Measurements from ENCODE around the gene MAL.

Gene MAL

GRCh38 chr2:95025406-95026319 lies at the start of gene MAL:
MAL (plus strand) TSS chr2:95025708; CDS start chr2:95025793, 85 bp downstream.
- peak; percentile 61 for DNase-seq

GRCh38 chr2:94977826-94978225 lies 47.7 kb upstream of the MAL start:
- no peak for DNase-seq

- no peak for DNase-seq
Measured at GRCh38 chr2:94978917-94979316, 46.6 kb upstream of the MAL start.

GRCh38 chr2:94979406-94980375 lies 45.8 kb upstream of the MAL start:
- no peak for DNase-seq

- DNase-seq, result no peak
Measured at GRCh38 chr2:94980406-94980805, 45.1 kb upstream of the MAL start.

- no peak for DNase-seq
Measured at GRCh38 chr2:94982156-94982555, 43.4 kb upstream of the MAL start.

- DNase-seq, result no peak
Measured at GRCh38 chr2:94982675-94983074, 42.8 kb upstream of the MAL start.

GRCh38 chr2:94984964-94985575 lies 40.4 kb upstream of the MAL start:
- DNase-seq, result no peak

GRCh38 chr2:94985636-94986035 lies 39.9 kb upstream of the MAL start:
- DNase-seq, result no peak

GRCh38 chr2:94986392-94986963 lies 39.0 kb upstream of the MAL start:
- DNase-seq, result peak; percentile 39

GRCh38 chr2:94987074-94988020 lies 38.2 kb upstream of the MAL start:
- no peak for DNase-seq

- no peak for DNase-seq
Measured at GRCh38 chr2:94990956-94991355, 34.6 kb upstream of the MAL start.

GRCh38 chr2:94992360-94992759 lies 33.1 kb upstream of the MAL start:
- no peak for DNase-seq

- no peak for DNase-seq
Measured at GRCh38 chr2:94993176-94994062, 32.1 kb upstream of the MAL start.

- DNase-seq, result no peak
Measured at GRCh38 chr2:94994063-94994913, 31.2 kb upstream of the MAL start.

GRCh38 chr2:94994914-94995552 lies 30.5 kb upstream of the MAL start:
- no peak for DNase-seq

GRCh38 chr2:94995553-94996304 lies 29.8 kb upstream of the MAL start:
- no peak for DNase-seq

Measured in CD4-positive, alpha-beta T cell treated with Interleukin-10 for 1 hour (primary cell).